SK-N-SH (cell line): ENCODE results near the gene GABRG3. TPM values are rescaled to one million over a fixed set of nuclear protein-coding genes. Genes with fewer than 3 reads are reported as not detected.
A peak's percentile ranks its signal among the peaks of the same experiment; 100 is the strongest.

Source experiments
- CTCF ChIA-PET: fragments of 300-600, 350-600 bp; formaldehyde crosslinking; extraction: SDS; loops from one replicate; lab custom pipeline; 2021; lab: Yijun Ruan, JAX
- POLR2A ChIA-PET: fragments of 350-600 bp; sonication (Branson Sonifier 250); formaldehyde crosslinking; extraction: SDS; loops from one replicate; lab custom pipeline; 2020; ENCODE audit warnings: antibody characterized with exemption, inconsistent platforms; lab: Yijun Ruan, JAX
- DNase-seq: peaks from one replicate; pipeline ENCODE4 v3.0.0; 2012
- H2AFZ ChIP-seq: fragments of 200-600 bp; sonication (generic); 2 replicates; pipeline ENCODE4 v1.8.1; 2016; ENCODE audit warnings: antibody characterized with exemption, mild to moderate bottlenecking, low read depth
- H3F3A ChIP-seq: fragments of 200-600 bp; sonication (generic); replicated peaks from 2 replicates; pipeline ENCODE3; 2016; ENCODE audit warnings: antibody characterized with exemption, mild to moderate bottlenecking; ENCODE audit not compliant: insufficient read depth
- H3K27ac ChIP-seq, 2 experiments: fragments of 200-500 bp in 1 of 2; fragments of 200-600 bp in 1 of 2; sonication (Bioruptor generic) in 1 of 2; sonication (generic), shearing (Covaris generic) in 1 of 2; 2 replicates each; pipeline versions ENCODE4 v1.5.1 to v1.6.1; 2014 to 2016; ENCODE audit warnings: low read depth in 2 of 2, inconsistent platforms in 1 of 2, low read length in 1 of 2, mild to moderate bottlenecking in 1 of 2, mixed read lengths in 1 of 2
- H3K27me3 ChIP-seq: fragments of 200-600 bp; sonication (generic), shearing (Covaris generic); 2 replicates; pipeline ENCODE4 v1.6.1; 2016; ENCODE audit warnings: mixed run types; ENCODE audit not compliant: insufficient read depth
- H3K36me3 ChIP-seq, 2 experiments: fragments of 200-500 bp in 1 of 2; fragments of 200-600 bp in 1 of 2; sonication (Bioruptor generic) in 1 of 2; sonication (generic) in 1 of 2; replicated peaks in 1 of 2; 2 replicates each; pipeline versions ENCODE3 to v1.5.1; 2014 to 2016; ENCODE audit warnings: low read length in 1 of 2, mild to moderate bottlenecking in 1 of 2; ENCODE audit not compliant: insufficient read depth in 2 of 2, control insufficient read depth in 1 of 2
- H3K4me1 ChIP-seq, 2 experiments: fragments of 200-500 bp in 1 of 2; fragments of 200-600 bp in 1 of 2; sonication (Bioruptor generic) in 1 of 2; sonication (generic), shearing (Covaris generic) in 1 of 2; 2 replicates each; pipeline versions ENCODE4 v1.5.1 to v1.6.1; 2014 to 2016; ENCODE audit warnings: low read depth in 1 of 2, low read length in 1 of 2, mixed run types in 1 of 2; ENCODE audit not compliant: insufficient read depth in 2 of 2, control insufficient read depth in 1 of 2
- H3K4me2 ChIP-seq: fragments of 200-600 bp; sonication (generic), shearing (Covaris generic); 2 replicates; pipeline ENCODE4 v1.6.1; 2017; ENCODE audit warnings: mixed run types
- H3K4me3 ChIP-seq, 2 experiments: fragments of 200-500 bp in 1 of 2; fragments of 200-600 bp in 1 of 2; sonication (Bioruptor generic) in 1 of 2; sonication (generic), shearing (Covaris generic) in 1 of 2; 2 replicates each; pipeline versions ENCODE4 v1.5.1 to v1.8.1; 2014 to 2016; ENCODE audit warnings: low read depth in 2 of 2, inconsistent platforms in 1 of 2, low read length in 1 of 2, mild to moderate bottlenecking in 1 of 2, mixed read lengths in 1 of 2, moderate library complexity in 1 of 2
- H3K79me2 ChIP-seq: fragments of 200-600 bp; sonication (generic); 2 replicates; pipeline ENCODE4 v1.8.1; 2017; ENCODE audit warnings: mild to moderate bottlenecking; ENCODE audit not compliant: insufficient read depth
- H3K9ac ChIP-seq: fragments of 200-600 bp; sonication (generic); 2 replicates; pipeline ENCODE4 v1.6.1; 2017; ENCODE audit warnings: mixed run types
- H3K9me2 ChIP-seq: fragments of 200-600 bp; sonication (generic); 2 replicates; pipeline ENCODE4 v1.6.1; 2017; ENCODE audit warnings: mixed run types
- H3K9me3 ChIP-seq: fragments of 200-600 bp; sonication (generic); 2 replicates; pipeline ENCODE4 v1.6.1; 2017; ENCODE audit warnings: mixed run types, mild to moderate bottlenecking, moderate library complexity
- H4K20me1 ChIP-seq: fragments of 200-600 bp; sonication (generic); 2 replicates; pipeline ENCODE4 v1.6.1; 2017; ENCODE audit warnings: mild to moderate bottlenecking, mixed run types; ENCODE audit not compliant: insufficient read depth
- ELF1 ChIP-seq: IDR thresholded peaks from 2 replicates; pipeline ENCODE4 v1.4.0; 2012
- EP300 ChIP-seq, 2 experiments: IDR thresholded peaks; 2 replicates each; pipeline versions ENCODE4 v1.4.0 to v1.6.1; 2012; ENCODE audit warnings: borderline replicate concordance in 1 of 2, low read depth in 1 of 2, low read length in 1 of 2
- EZH2phosphoT487 ChIP-seq: fragments of 200-600 bp; sonication (generic); IDR thresholded peaks from 2 replicates; pipeline ENCODE4 v1.6.1; 2017; ENCODE audit warnings: low read depth, mixed run types, mild to moderate bottlenecking, antibody characterized with exemption, moderate library complexity, borderline replicate concordance
- GATA2 ChIP-seq: sonication (generic); formaldehyde crosslinking; IDR thresholded peaks from 2 replicates; pipeline ENCODE4 v1.5.0; 2020; ENCODE audit warnings: mild to moderate bottlenecking, missing genetic modification reagents
- IRF3 ChIP-seq: fragments of 150-350 bp; IDR thresholded peaks from 2 replicates; pipeline ENCODE4 v1.6.1; 2016; ENCODE audit warnings: mild to moderate bottlenecking, low read depth, low read length
- MEF2A ChIP-seq: IDR thresholded peaks from 2 replicates; pipeline ENCODE4 v1.4.0; 2012; ENCODE audit warnings: low read depth, borderline replicate concordance
- NRF1 ChIP-seq: IDR thresholded peaks from 2 replicates; pipeline ENCODE4 v1.6.1; 2012; ENCODE audit warnings: low read depth, mild to moderate bottlenecking, low read length
- POLR2AphosphoS5 ChIP-seq: IDR thresholded peaks from 2 replicates; pipeline ENCODE4 v1.6.1; 2012; ENCODE audit warnings: low read depth, low read length
- RFX5 ChIP-seq: IDR thresholded peaks from 2 replicates; pipeline ENCODE4 v1.6.1; 2012; ENCODE audit warnings: mild to moderate bottlenecking, improper control_type of control experiment, low read length
- RXRA ChIP-seq: IDR thresholded peaks from 2 replicates; pipeline ENCODE4 v1.4.0; 2012; ENCODE audit warnings: low read depth, mild to moderate bottlenecking, borderline replicate concordance
- SIN3A ChIP-seq: IDR thresholded peaks from 2 replicates; pipeline ENCODE4 v1.6.1; 2012; ENCODE audit warnings: low read depth, mild to moderate bottlenecking, low read length, moderate library complexity, borderline replicate concordance
- TAF1 ChIP-seq: IDR thresholded peaks from 2 replicates; pipeline ENCODE4 v1.6.1; 2012; ENCODE audit warnings: low read depth, mild to moderate bottlenecking, low read length, moderate library complexity, borderline replicate concordance
- TCF12 ChIP-seq: IDR thresholded peaks from 2 replicates; pipeline ENCODE4 v1.4.0; 2012
- YY1 ChIP-seq: IDR thresholded peaks from 2 replicates; pipeline ENCODE4 v1.4.0; 2012; ENCODE audit warnings: low read depth, mild to moderate bottlenecking
- WGBS: methylation state at CpG from one replicate; pipeline ENCODE4 v1.1.6; 2017; ENCODE audit warnings: low lambda C conversion rate; 5-methylcytosine and 5-hydroxymethylcytosine counted together
- polyA plus RNA-seq, 3 experiments: library from polyadenylated mRNA; depleted of rRNA; stranded (reverse); fragments of >200 nt; gene quantifications; 2 replicates each; pipeline ENCODE4 v1.2.3, GENCODE V29; 2012
- TF ChIP-seq, protein P1 (sequence below): IDR thresholded peaks from 2 replicates; pipeline ENCODE4 v1.4.0; 2012; ENCODE audit warnings: low read depth, borderline replicate concordance
- TF ChIP-seq, protein P2 (sequence below): IDR thresholded peaks from 2 replicates; pipeline ENCODE4; 2012
- TF ChIP-seq, protein P3 (sequence below): IDR thresholded peaks from 2 replicates; pipeline ENCODE4 v1.4.0; 2012; ENCODE audit warnings: low read depth, borderline replicate concordance
- TF ChIP-seq, protein P4 (sequence below): IDR thresholded peaks from 2 replicates; pipeline ENCODE4 v1.6.1; 2012; ENCODE audit warnings: mild to moderate bottlenecking, low read depth, low read length, moderate library complexity
- TF ChIP-seq, protein P5 (sequence below): fragments of 150-350 bp; IDR thresholded peaks from 2 replicates; pipeline ENCODE4 v1.6.1; 2017; ENCODE audit warnings: antibody characterized with exemption, low read length, low read depth, borderline replicate concordance

GABRG3 gene
- polyA plus RNA-seq, 1 of the 3 experiments (the other 2 are of a cell fraction), result not detected

GRCh38 chr15:27234593-27234992 is 263.6 kb downstream of the GABRG3 start:
- peak; percentile 31 for DNase-seq
- no peaks in the 10 kb centered on the region for H3K36me3 ChIP-seq
- no peak overlapping the region for H2AFZ ChIP-seq
- H3K9me3 ChIP-seq, result no peaks in the 10 kb centered on the region; the same call in 1 of the 2 replicates
- H3K79me2 ChIP-seq, result no peaks in the 10 kb centered on the region
- H3K9ac ChIP-seq, result no peak overlapping the region
- no peaks in the 10 kb centered on the region for H4K20me1 ChIP-seq
- POLR2A ChIA-PET, result no interaction called here
- H3K4me1 ChIP-seq, result peaks cover 0 to 25% of the 10 kb centered on the region in 2 experiments; a peak in 2 of 4 replicates
- no peaks in the 10 kb centered on the region for H3K9me2 ChIP-seq
- no peaks in the 10 kb centered on the region for H3F3A ChIP-seq
- H3K27me3 ChIP-seq, result no peaks in the 10 kb centered on the region
- 74% methylated on average over 4 of the region's 4 CpGs for WGBS
- H3K4me3 ChIP-seq, result no peak overlapping the region
- no peak overlapping the region for H3K4me2 ChIP-seq
- TF ChIP-seq RXRA, result no peak
- no peak for TF ChIP-seq RFX5
- no peak for TF ChIP-seq EZH2phosphoT487
- TF ChIP-seq, protein P1, sequence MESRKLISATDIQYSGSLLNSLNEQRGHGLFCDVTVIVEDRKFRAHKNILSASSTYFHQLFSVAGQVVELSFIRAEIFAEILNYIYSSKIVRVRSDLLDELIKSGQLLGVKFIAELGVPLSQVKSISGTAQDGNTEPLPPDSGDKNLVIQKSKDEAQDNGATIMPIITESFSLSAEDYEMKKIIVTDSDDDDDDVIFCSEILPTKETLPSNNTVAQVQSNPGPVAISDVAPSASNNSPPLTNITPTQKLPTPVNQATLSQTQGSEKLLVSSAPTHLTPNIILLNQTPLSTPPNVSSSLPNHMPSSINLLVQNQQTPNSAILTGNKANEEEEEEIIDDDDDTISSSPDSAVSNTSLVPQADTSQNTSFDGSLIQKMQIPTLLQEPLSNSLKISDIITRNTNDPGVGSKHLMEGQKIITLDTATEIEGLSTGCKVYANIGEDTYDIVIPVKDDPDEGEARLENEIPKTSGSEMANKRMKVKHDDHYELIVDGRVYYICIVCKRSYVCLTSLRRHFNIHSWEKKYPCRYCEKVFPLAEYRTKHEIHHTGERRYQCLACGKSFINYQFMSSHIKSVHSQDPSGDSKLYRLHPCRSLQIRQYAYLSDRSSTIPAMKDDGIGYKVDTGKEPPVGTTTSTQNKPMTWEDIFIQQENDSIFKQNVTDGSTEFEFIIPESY, result no peak
- no peak for TF ChIP-seq YY1
- TF ChIP-seq NRF1, result no peak
- TF ChIP-seq, protein P2, sequence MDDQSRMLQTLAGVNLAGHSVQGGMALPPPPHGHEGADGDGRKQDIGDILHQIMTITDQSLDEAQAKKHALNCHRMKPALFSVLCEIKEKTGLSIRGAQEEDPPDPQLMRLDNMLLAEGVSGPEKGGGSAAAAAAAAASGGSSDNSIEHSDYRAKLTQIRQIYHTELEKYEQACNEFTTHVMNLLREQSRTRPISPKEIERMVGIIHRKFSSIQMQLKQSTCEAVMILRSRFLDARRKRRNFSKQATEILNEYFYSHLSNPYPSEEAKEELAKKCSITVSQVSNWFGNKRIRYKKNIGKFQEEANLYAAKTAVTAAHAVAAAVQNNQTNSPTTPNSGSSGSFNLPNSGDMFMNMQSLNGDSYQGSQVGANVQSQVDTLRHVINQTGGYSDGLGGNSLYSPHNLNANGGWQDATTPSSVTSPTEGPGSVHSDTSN, result no peak
- no peak for TF ChIP-seq MEF2A
- TF ChIP-seq, protein P3, sequence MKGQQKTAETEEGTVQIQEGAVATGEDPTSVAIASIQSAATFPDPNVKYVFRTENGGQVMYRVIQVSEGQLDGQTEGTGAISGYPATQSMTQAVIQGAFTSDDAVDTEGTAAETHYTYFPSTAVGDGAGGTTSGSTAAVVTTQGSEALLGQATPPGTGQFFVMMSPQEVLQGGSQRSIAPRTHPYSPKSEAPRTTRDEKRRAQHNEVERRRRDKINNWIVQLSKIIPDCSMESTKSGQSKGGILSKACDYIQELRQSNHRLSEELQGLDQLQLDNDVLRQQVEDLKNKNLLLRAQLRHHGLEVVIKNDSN, result no peak
- TF ChIP-seq IRF3, result no peak
- TF ChIP-seq POLR2AphosphoS5, result no peak
- TF ChIP-seq TCF12, result no peak
- TF ChIP-seq GATA2 (CRISPR knock-in tag), result no peak
- TF ChIP-seq, protein P4, sequence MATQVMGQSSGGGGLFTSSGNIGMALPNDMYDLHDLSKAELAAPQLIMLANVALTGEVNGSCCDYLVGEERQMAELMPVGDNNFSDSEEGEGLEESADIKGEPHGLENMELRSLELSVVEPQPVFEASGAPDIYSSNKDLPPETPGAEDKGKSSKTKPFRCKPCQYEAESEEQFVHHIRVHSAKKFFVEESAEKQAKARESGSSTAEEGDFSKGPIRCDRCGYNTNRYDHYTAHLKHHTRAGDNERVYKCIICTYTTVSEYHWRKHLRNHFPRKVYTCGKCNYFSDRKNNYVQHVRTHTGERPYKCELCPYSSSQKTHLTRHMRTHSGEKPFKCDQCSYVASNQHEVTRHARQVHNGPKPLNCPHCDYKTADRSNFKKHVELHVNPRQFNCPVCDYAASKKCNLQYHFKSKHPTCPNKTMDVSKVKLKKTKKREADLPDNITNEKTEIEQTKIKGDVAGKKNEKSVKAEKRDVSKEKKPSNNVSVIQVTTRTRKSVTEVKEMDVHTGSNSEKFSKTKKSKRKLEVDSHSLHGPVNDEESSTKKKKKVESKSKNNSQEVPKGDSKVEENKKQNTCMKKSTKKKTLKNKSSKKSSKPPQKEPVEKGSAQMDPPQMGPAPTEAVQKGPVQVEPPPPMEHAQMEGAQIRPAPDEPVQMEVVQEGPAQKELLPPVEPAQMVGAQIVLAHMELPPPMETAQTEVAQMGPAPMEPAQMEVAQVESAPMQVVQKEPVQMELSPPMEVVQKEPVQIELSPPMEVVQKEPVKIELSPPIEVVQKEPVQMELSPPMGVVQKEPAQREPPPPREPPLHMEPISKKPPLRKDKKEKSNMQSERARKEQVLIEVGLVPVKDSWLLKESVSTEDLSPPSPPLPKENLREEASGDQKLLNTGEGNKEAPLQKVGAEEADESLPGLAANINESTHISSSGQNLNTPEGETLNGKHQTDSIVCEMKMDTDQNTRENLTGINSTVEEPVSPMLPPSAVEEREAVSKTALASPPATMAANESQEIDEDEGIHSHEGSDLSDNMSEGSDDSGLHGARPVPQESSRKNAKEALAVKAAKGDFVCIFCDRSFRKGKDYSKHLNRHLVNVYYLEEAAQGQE, result no peak
- TF ChIP-seq EP300 (IDR thresholded peaks at IDR 0.05; ENCODE audit: borderline replicate concordance in 1 of 2, low read depth in 1 of 2, low read length in 1 of 2), result no peak
- TF ChIP-seq, protein P5, sequence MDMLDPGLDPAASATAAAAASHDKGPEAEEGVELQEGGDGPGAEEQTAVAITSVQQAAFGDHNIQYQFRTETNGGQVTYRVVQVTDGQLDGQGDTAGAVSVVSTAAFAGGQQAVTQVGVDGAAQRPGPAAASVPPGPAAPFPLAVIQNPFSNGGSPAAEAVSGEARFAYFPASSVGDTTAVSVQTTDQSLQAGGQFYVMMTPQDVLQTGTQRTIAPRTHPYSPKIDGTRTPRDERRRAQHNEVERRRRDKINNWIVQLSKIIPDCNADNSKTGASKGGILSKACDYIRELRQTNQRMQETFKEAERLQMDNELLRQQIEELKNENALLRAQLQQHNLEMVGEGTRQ, result no peak
- TF ChIP-seq SIN3A, result no peak
- TF ChIP-seq TAF1, result no peak
- no peak for TF ChIP-seq ELF1
- CTCF ChIA-PET, result no interaction called here
- no peak overlapping the region for H3K27ac ChIP-seq
